Activated CD8-positive, alpha-beta T cell treated with anti-CD3 and anti-CD28 coated beads for 36 hours (primary cell): ENCODE data around the gene DDX23. TPM values are rescaled to one million over a fixed set of nuclear protein-coding genes. Genes with fewer than 3 reads are reported as not detected.

Experiments
- ATAC-seq: fragments of 200-7000 bp; cut with Tn5 transposase; one replicate; pipeline ENCODE4 v1.10.0; 2021; ENCODE audit warnings: mild to moderate bottlenecking, moderate library complexity
- CTCF ChIA-PET: fragments of 350-600 bp; sonication (Branson Sonifier 250); formaldehyde crosslinking; loops from one replicate; lab custom pipeline; 2021; ENCODE audit warnings: antibody characterized with exemption; lab: Charles Lee
- POLR2A ChIA-PET: fragments of 350-600 bp; sonication (Branson Sonifier 250); formaldehyde crosslinking; loops from one replicate; lab custom pipeline; 2021; ENCODE audit warnings: antibody characterized with exemption; lab: Charles Lee
- DNase-seq: peaks from one replicate; pipeline ENCODE4 v3.0.0-alpha.2; 2020
- H3K27ac Mint-ChIP-seq: one replicate; pipeline ENCODE4 v1.8.0; 2021; ENCODE audit warnings: mild to moderate bottlenecking, mixed read lengths
- H3K27me3 Mint-ChIP-seq: one replicate; pipeline ENCODE4 v1.8.0; 2021; ENCODE audit warnings: mixed read lengths
- H3K36me3 Mint-ChIP-seq: one replicate; pipeline ENCODE4 v1.8.0; 2021; ENCODE audit warnings: low read depth, mixed read lengths
- H3K4me1 Mint-ChIP-seq: one replicate; pipeline ENCODE4 v1.8.0; 2021; ENCODE audit warnings: low read depth, mixed read lengths
- H3K4me3 Mint-ChIP-seq: one replicate; pipeline ENCODE4 v1.8.0; 2021; ENCODE audit warnings: mild to moderate bottlenecking, moderate library complexity, mixed read lengths
- H3K9me3 Mint-ChIP-seq: one replicate; pipeline ENCODE4 v1.8.0; 2021; ENCODE audit warnings: mixed read lengths
- CTCF ChIP-seq: fragments of 200-600 bp; IDR thresholded peaks from one replicate; pipeline ENCODE4 v1.8.0; 2022; ENCODE audit warnings: antibody characterized with exemption, mild to moderate bottlenecking
- intact Hi-C: fragments of 100-400 bp; cut with micrococcal nuclease; formaldehyde crosslinking; loops from one replicate; pipeline ENCODE4 v1.10.0; 2022
- total RNA-seq, 2 experiments: library from RNA; stranded (reverse); gene quantifications; one replicate each; pipeline ENCODE4 v1.2.3, GENCODE V29; 2021

The DDX23 gene
- total RNA-seq, 2 experiments from 2014 or later, result 84.5 to 95.6 TPM

GRCh38 chr12:48810903-48811431 is 41.0 kb downstream of the DDX23 start:
- intact Hi-C loops, result no loop called here
- POLR2A ChIA-PET, result interaction anchor here (1.4 kb wide), 1 partner anchor 454 kb away, joined by 5 read pairs; no protein-coding TSS in a partner anchor
- H3K4me1 Mint-ChIP-seq, result peaks cover 11% of the 10 kb centered on the region

GRCh38 chr12:48807981-48808380 is 44.0 kb downstream of the DDX23 start:
- CTCF ChIA-PET, result interaction anchor here (1.1 kb wide), 1 partner anchor 55 kb away, joined by 3 read pairs; no protein-coding TSS in a partner anchor
- POLR2A ChIA-PET, result no interaction called here

More at GRCh38 chr12:48810903-48811431, 41.0 kb downstream of the DDX23 start:
- no peak overlapping the region for H3K27ac Mint-ChIP-seq
- H3K9me3 Mint-ChIP-seq, result no peaks in the 10 kb centered on the region
- CTCF ChIA-PET, result interaction anchor here (0.9 to 2.6 kb wide), 6 partner anchors 15 to 167 kb away, joined by 3 to 11 read pairs (median 5); partner anchors contain the start of genes ADCY6 and WNT1
- no peak for TF ChIP-seq CTCF
- H3K27me3 Mint-ChIP-seq, result no peaks in the 10 kb centered on the region
- ATAC-seq, result no peak
- no peaks in the 10 kb centered on the region for H3K36me3 Mint-ChIP-seq
- no peak for DNase-seq
- H3K4me3 Mint-ChIP-seq, result no peak overlapping the region

GRCh38 chr12:48803675-48804074 is 48.3 kb downstream of the DDX23 start:
- H3K27ac Mint-ChIP-seq, result no peak overlapping the region
- H3K36me3 Mint-ChIP-seq, result no peaks in the 10 kb centered on the region
- TF ChIP-seq CTCF, result no peak
- POLR2A ChIA-PET, result no interaction called here
- H3K4me1 Mint-ChIP-seq, result peaks cover 5% of the 10 kb centered on the region
- H3K4me3 Mint-ChIP-seq, result no peak overlapping the region
- DNase-seq, result no peak
- no peaks in the 10 kb centered on the region for H3K9me3 Mint-ChIP-seq
- no peaks in the 10 kb centered on the region for H3K27me3 Mint-ChIP-seq
- CTCF ChIA-PET, result interaction anchor here (1.3 to 1.9 kb wide), 2 partner anchors 9 to 11 kb away, joined by 4 to 8 read pairs; no protein-coding TSS in a partner anchor
- ATAC-seq, result peak; percentile 34
- intact Hi-C loops, result no loop called here

More at GRCh38 chr12:48807981-48808380, 44.0 kb downstream of the DDX23 start:
- ATAC-seq (no peak), DNase-seq (no peak)
- TF ChIP-seq CTCF, result no peak
- H3K9me3 Mint-ChIP-seq, result no peaks in the 10 kb centered on the region
- H3K27me3 Mint-ChIP-seq, result no peaks in the 10 kb centered on the region
- H3K27ac Mint-ChIP-seq, result no peak overlapping the region
- intact Hi-C loops, result no loop called here
- no peak overlapping the region for H3K4me3 Mint-ChIP-seq
- peaks cover 8% of the 10 kb centered on the region for H3K4me1 Mint-ChIP-seq
- no peaks in the 10 kb centered on the region for H3K36me3 Mint-ChIP-seq

GRCh38 chr12:48800971-48801370 is 51.0 kb downstream of the DDX23 start:
- H3K4me3 Mint-ChIP-seq, result no peak overlapping the region
- no peak overlapping the region for H3K27ac Mint-ChIP-seq
- ChIA-PET POLR2A (no interaction called here), CTCF (interaction anchor here (1.2 to 2.2 kb wide), 4 partner anchors 13 to 183 kb away, joined by 3 to 7 read pairs (median 3); no protein-coding TSS in a partner anchor)
- TF ChIP-seq CTCF, result no peak
- H3K27me3 Mint-ChIP-seq, result no peaks in the 10 kb centered on the region
- peaks cover 12% of the 10 kb centered on the region for H3K4me1 Mint-ChIP-seq
- intact Hi-C loops, result no loop called here
- ATAC-seq (no peak), DNase-seq (no peak)
- no peaks in the 10 kb centered on the region for H3K36me3 Mint-ChIP-seq
- no peaks in the 10 kb centered on the region for H3K9me3 Mint-ChIP-seq

- Mint-ChIP-seq H3K4me3 (no peak overlapping the region), H3K27me3 (peaks cover 2% of the 10 kb centered on the region), H3K9me3 (no peaks in the 10 kb centered on the region), H3K4me1 (peaks cover 15% of the 10 kb centered on the region), H3K27ac (no peak overlapping the region), H3K36me3 (no peaks in the 10 kb centered on the region)
- ATAC-seq (no peak), DNase-seq (no peak)
- intact Hi-C loops, result no loop called here
- ChIA-PET CTCF (interaction anchor here (1.2 to 2.2 kb wide), 3 partner anchors 13 to 47 kb away, joined by 3 to 7 read pairs (median 3); no protein-coding TSS in a partner anchor), POLR2A (no interaction called here)
- no peak for TF ChIP-seq CTCF
Measured at GRCh38 chr12:48800457-48800856, 51.5 kb downstream of the DDX23 start.
